Left lung (tissue), 10 donors: ENCODE results near the gene SHISA6. TPM values are rescaled to one million over a fixed set of nuclear protein-coding genes. Genes with fewer than 3 reads are reported as not detected.

Source experiments
- ATAC-seq: fragments of 200-7000 bp; cut with Tn5 transposase; one replicate; pipeline ENCODE4 v1.9.1; 2020; ENCODE audit warnings: moderate library complexity
- DNase-seq, 4 donors: peaks; one replicate each; pipeline ENCODE4 v3.0.0-alpha.2; 2013 to 2020
- H3K27ac ChIP-seq, 2 donors: fragments of 200-600 bp; sonication (generic) in 1 of 2; one replicate each; pipeline versions ENCODE4 v1.5.0 to v1.8.0; 2020 to 2021
- H3K27me3 ChIP-seq, 2 donors: fragments of 200-600 bp; sonication (generic) in 1 of 2; one replicate each; pipeline versions ENCODE4 v1.5.0 to v1.8.0; 2020 to 2021
- H3K36me3 ChIP-seq, 2 donors: fragments of 200-600 bp; sonication (generic) in 1 of 2; one replicate each; pipeline versions ENCODE4 v1.5.0 to v1.8.0; 2020 to 2021
- H3K4me1 ChIP-seq, 2 donors: fragments of 200-600 bp; one replicate each; pipeline ENCODE4 v1.8.0; 2021
- H3K4me3 ChIP-seq, 2 donors: fragments of 200-600 bp; sonication (generic) in 1 of 2; one replicate each; pipeline versions ENCODE4 v1.5.0 to v1.8.0; 2020 to 2021; ENCODE audit warnings: mild to moderate bottlenecking in 1 of 2
- H3K9me3 ChIP-seq, 2 donors: fragments of 200-600 bp; sonication (generic) in 1 of 2; one replicate each; pipeline versions ENCODE4 v1.5.0 to v1.8.0; 2020 to 2021
- CTCF ChIP-seq, 2 donors: fragments of 200-600 bp; sonication (generic) in 1 of 2; IDR thresholded peaks; one replicate each; pipeline versions ENCODE4 v1.5.0 to v1.8.0; 2021; ENCODE audit warnings: antibody characterized with exemption in 2 of 2
- intact Hi-C, 2 donors: fragments of 100-400 bp; cut with DNase I; formaldehyde crosslinking; loops; one replicate each; pipeline versions ENCODE4 v1.11.2 to v1.14.2; 2022
- polyA plus RNA-seq, 6 donors: library from polyadenylated mRNA; unstranded; fragments of 120-200 nt; gene quantifications; one replicate each; pipeline ENCODE4 v1.2.1, GENCODE V29; 2013; ENCODE audit not compliant: insufficient read length in 6 of 6
- total RNA-seq, 2 donors: library from RNA; stranded (reverse); fragmentation: NEBNext Ultra II Directional; extraction: Animal tissue kit (Norgen Biotek cat#: 25700); gene quantifications; one replicate each; pipeline ENCODE4 v1.2.1, GENCODE V29; 2021
- donor health status: DM: no; HTN: yes; CAD: no.
- donor health status: DM: no; HTN: no; CAD: no.

The SHISA6 gene
- total and polyA plus RNA-seq, 8 donors = 0.06 to 0.38 (median 0.19) TPM; not detected in 1

- Histone ChIP-seq H3K36me3 (no peaks in the 10 kb centered on the region), H3K4me3 (no peak overlapping the region), H3K27ac (no peak overlapping the region), H3K27me3 (no peaks in the 10 kb centered on the region), H3K4me1 (no peaks in the 10 kb centered on the region), H3K9me3 (peaks cover 0 to 17% of the 10 kb centered on the region in 2 donors)
- intact Hi-C loops = no loop called here
- DNase-seq (no peak), ATAC-seq (no peak)
- no peak for TF ChIP-seq CTCF (IDR thresholded peaks at IDR 0.05)
Observed at GRCh38 chr17:11578998-11579397, 338.0 kb downstream of the SHISA6 start.

- DNase-seq (no peak), ATAC-seq (no peak)
- peaks cover 0 to 16% of the 10 kb centered on the region in 2 donors for H3K9me3 ChIP-seq
- no peak overlapping the region for H3K27ac ChIP-seq
- H3K4me1 ChIP-seq = no peaks in the 10 kb centered on the region
- no peaks in the 10 kb centered on the region for H3K27me3 ChIP-seq
- intact Hi-C loops = no loop called here
- H3K4me3 ChIP-seq = no peak overlapping the region
- H3K36me3 ChIP-seq = no peaks in the 10 kb centered on the region
- no peak for TF ChIP-seq CTCF (IDR thresholded peaks at IDR 0.05)
Observed at GRCh38 chr17:11580677-11581076, 339.7 kb downstream of the SHISA6 start.

- Histone ChIP-seq H3K4me1 (no peaks in the 10 kb centered on the region), H3K27ac (no peak overlapping the region), H3K4me3 (no peak overlapping the region), H3K36me3 (no peaks in the 10 kb centered on the region), H3K27me3 (no peaks in the 10 kb centered on the region), H3K9me3 (peaks cover 0 to 16% of the 10 kb centered on the region in 2 donors)
- TF ChIP-seq CTCF (IDR thresholded peaks at IDR 0.05) = no peak
- ATAC-seq (no peak), DNase-seq (no peak)
- intact Hi-C loops = no loop called here
Observed at GRCh38 chr17:11582217-11582616, 341.2 kb downstream of the SHISA6 start.

- Histone ChIP-seq H3K27me3 (no peaks in the 10 kb centered on the region), H3K27ac (no peak overlapping the region), H3K4me3 (no peak overlapping the region), H3K9me3 (peaks cover 0 to 16% of the 10 kb centered on the region in 2 donors), H3K4me1 (no peaks in the 10 kb centered on the region), H3K36me3 (no peaks in the 10 kb centered on the region)
- no peak for DNase-seq
- TF ChIP-seq CTCF (IDR thresholded peaks at IDR 0.05) = no peak
- intact Hi-C loops = no loop called here
- ATAC-seq = no peak
Observed at GRCh38 chr17:11583306-11583992, 342.4 kb downstream of the SHISA6 start.

GRCh38 chr17:11589716-11590115, 348.7 kb downstream of the SHISA6 start:
- H3K27me3 ChIP-seq = no peaks in the 10 kb centered on the region
- intact Hi-C loops = no loop called here
- TF ChIP-seq CTCF (IDR thresholded peaks at IDR 0.05) = no peak
- DNase-seq (no peak), ATAC-seq (no peak)
- no peaks in the 10 kb centered on the region for H3K9me3 ChIP-seq
- H3K27ac ChIP-seq = no peak overlapping the region
- H3K36me3 ChIP-seq = no peaks in the 10 kb centered on the region
- no peaks in the 10 kb centered on the region for H3K4me1 ChIP-seq
- H3K4me3 ChIP-seq = no peak overlapping the region
